Stimulated activated CD4-positive, alpha-beta T cell treated with anti-CD3 and anti-CD28 coated beads, Interleukin-12 subunit alpha, Interleukin-12 subunit beta, amount 100 ng/mL, for 4 hours (primary cell): Measurements from ENCODE around the gene MRPL49.

Source experiments
- DNase-seq: peaks from one replicate; pipeline ENCODE4 v3.0.0-alpha.2; 2020

Gene MRPL49

GRCh38 chr11:65121865-65122696 is at the start of gene MRPL49, which contains the start of gene FAU:
TSS of gene MRPL49 (plus strand) at chr11:65122321. CDS start at chr11:65122347, 26 bp downstream.
TSS of gene FAU (minus strand) at chr11:65122134. CDS start at chr11:65121813, 321 bp downstream.
- DNase-seq, result peak; percentile 98

- no peak for DNase-seq
Observed at GRCh38 chr11:65072631-65072966, 49.5 kb upstream of the MRPL49 start.

- no peak for DNase-seq
Observed at GRCh38 chr11:65077451-65077850, 44.7 kb upstream of the MRPL49 start.

GRCh38 chr11:65078151-65078550 is 44.0 kb upstream of the MRPL49 start:
- DNase-seq, result peak; percentile 66

- DNase-seq, result no peak
Observed at GRCh38 chr11:65078786-65079342, 43.3 kb upstream of the MRPL49 start.

GRCh38 chr11:65083134-65083833 is 38.8 kb upstream of the MRPL49 start:
- no peak for DNase-seq

GRCh38 chr11:65083834-65084597 is 38.1 kb upstream of the MRPL49 start, which contains the start of the genes CDCA5 and ZFPL1:
TSS of gene CDCA5 (minus strand) at chr11:65084040. CDS start at chr11:65083978, 62 bp downstream.
TSS of gene ZFPL1 (plus strand) at chr11:65084222. CDS start at chr11:65084699, 477 bp downstream.
- peak; percentile 92 for DNase-seq

GRCh38 chr11:65084598-65085375 is 37.3 kb upstream of the MRPL49 start:
- DNase-seq, result no peak

- DNase-seq, result no peak
Observed at GRCh38 chr11:65085446-65085845, 36.7 kb upstream of the MRPL49 start.

GRCh38 chr11:65086809-65087208 is 35.3 kb upstream of the MRPL49 start:
- DNase-seq, result no peak

- no peak for DNase-seq
Observed at GRCh38 chr11:65087216-65087615, 34.9 kb upstream of the MRPL49 start.

GRCh38 chr11:65087827-65088226 is 34.3 kb upstream of the MRPL49 start:
- no peak for DNase-seq

- DNase-seq, result no peak
Observed at GRCh38 chr11:65089621-65090020, 32.5 kb upstream of the MRPL49 start.

GRCh38 chr11:65090628-65091027 is 31.5 kb upstream of the MRPL49 start:
- DNase-seq, result no peak

- no peak for DNase-seq
Observed at GRCh38 chr11:65095427-65095826, 26.7 kb upstream of the MRPL49 start.

GRCh38 chr11:65095974-65096806 is 25.9 kb upstream of the MRPL49 start, which contains the start of gene VPS51:
TSS of gene VPS51 (plus strand) at chr11:65096214. CDS start at chr11:65096251, 37 bp downstream.
- DNase-seq, result peak; percentile 74

- no peak for DNase-seq
Observed at GRCh38 chr11:65096926-65097325, 25.2 kb upstream of the MRPL49 start.

- DNase-seq, result no peak
Observed at GRCh38 chr11:65100674-65101350, 21.3 kb upstream of the MRPL49 start.

GRCh38 chr11:65102142-65103095 is 19.7 kb upstream of the MRPL49 start:
- DNase-seq, result no peak
